ENCODE data around the gene PDF. TPM values are rescaled to one million over a fixed set of nuclear protein-coding genes. Genes with fewer than 3 reads are reported as not detected.

Gene PDF
- total and polyA plus RNA-seq, 2 of the 13 experiments (the other 11 are each of a cell fraction or from before 2014, with no cell fraction given): 12.4 to 48.8 TPM

DNA sequence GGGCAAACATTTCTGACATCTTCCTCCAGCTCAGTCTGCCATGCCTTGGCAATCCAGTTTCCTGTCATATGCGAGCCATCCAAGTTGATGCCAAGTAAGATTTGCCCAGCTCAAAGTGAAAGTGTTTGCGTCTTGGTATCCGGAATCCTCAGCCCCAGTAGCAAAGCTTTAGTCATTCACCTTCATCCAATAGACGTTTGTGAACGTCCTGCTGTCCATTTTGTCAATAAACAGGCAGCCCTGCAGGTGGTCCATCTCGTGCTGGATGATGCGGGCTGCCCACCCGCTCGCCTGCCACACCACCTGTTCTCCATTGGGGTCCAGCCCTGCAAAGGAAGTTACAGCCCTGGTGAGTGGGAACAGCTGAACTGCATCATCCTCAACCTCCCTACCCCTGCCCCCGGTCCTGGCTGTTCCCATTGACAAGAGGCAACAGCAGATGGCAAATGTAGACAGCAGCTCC, 1.5 kb downstream of the PDF start (continued):
- TF ChIP-seq REST (IDR thresholded peaks at IDR 0.05; ENCODE audit: borderline replicate concordance in 1 of 2, low read depth in 1 of 2, low read length in 2 of 2): no peak

DNA sequence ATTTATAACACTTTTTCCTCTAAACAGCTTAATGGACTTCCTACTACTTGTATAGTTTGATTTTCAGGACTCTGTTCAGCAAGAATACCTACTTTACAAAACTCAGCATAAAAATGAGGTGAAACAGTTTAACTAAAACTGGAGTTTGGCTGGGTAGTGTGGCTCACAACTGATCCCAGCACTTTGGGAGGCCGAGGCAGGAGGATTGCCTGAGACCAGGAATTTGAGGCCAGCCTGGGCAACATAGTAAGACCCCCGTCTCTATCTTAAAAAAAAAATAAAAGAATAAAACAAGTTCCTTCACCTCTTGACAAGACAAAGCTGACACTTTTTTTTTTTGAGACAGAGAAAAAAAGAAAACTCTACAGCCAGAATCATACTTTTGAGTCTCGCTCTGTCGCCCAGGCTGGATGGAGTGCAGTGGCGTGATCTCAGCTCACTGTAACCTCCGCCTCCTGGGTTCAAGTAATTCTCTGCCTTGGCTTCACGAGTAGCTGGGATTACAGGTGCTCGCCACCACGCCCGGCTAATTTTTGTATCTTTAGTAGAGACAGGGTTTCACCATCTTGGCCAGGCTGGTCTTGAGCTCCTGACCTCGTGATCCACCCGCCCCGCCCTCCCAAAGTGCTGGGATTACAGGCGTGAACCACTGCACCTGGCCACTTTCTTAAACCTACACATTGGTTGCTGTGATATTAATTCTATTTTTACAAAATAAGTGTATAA, 2.6 kb downstream of the PDF start:
- H3K79me2 ChIP-seq (ENCODE audit: insufficient read depth, low read length): peaks cover 62% of the 10 kb centered on the region
- WGBS (ENCODE audit: low lambda C conversion rate): 89% methylated on average over 14 of the region's 14 CpGs
- TF ChIP-seq ZNF276 (CRISPR knock-in tag; IDR thresholded peaks at IDR 0.05; ENCODE audit: low read depth): no peak
- TF ChIP-seq HNRNPUL1 (IDR thresholded peaks at IDR 0.05; ENCODE audit: low read depth, low read length): no peak
- TF ChIP-seq ESRRA (CRISPR knock-in tag; IDR thresholded peaks at IDR 0.05; ENCODE audit: low read depth): no peak
- TF ChIP-seq POLR2A (IDR thresholded peaks at IDR 0.05; ENCODE audit: insufficient read depth in 1 of 2, low read depth in 2 of 2, low read length in 2 of 2): peak in 1 of 2 experiments; percentile 2; a peak in 1 of 4 replicates
- TF ChIP-seq ATF1 (CRISPR knock-in tag; IDR thresholded peaks at IDR 0.05): no peak
- peak; percentile 83 for TF ChIP-seq ZNF121 (CRISPR knock-in tag; IDR thresholded peaks at IDR 0.05)
- no peak for TF ChIP-seq RXRB (CRISPR knock-in tag; IDR thresholded peaks at IDR 0.05; ENCODE audit: borderline replicate concordance)
- TF ChIP-seq, protein P1, sequence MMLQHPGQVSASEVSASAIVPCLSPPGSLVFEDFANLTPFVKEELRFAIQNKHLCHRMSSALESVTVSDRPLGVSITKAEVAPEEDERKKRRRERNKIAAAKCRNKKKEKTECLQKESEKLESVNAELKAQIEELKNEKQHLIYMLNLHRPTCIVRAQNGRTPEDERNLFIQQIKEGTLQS (CRISPR knock-in tag; IDR thresholded peaks at IDR 0.05): no peak
- TF ChIP-seq ZNF468 (CRISPR knock-in tag; IDR thresholded peaks at IDR 0.05): 0 out of 2 replicates have a peak, but pooled peaks have one; percentile 56
- TF ChIP-seq IRX3 (CRISPR knock-in tag; IDR thresholded peaks at IDR 0.05; ENCODE audit: borderline replicate concordance, low read depth): no peak
- peak in 1 of 2 experiments; percentile 28; a peak in 1 of 4 replicates for TF ChIP-seq KLF16 (CRISPR knock-in tag; IDR thresholded peaks at IDR 0.05)
- TF ChIP-seq ZNF430 (CRISPR knock-in tag; IDR thresholded peaks at IDR 0.05): 0 out of 2 replicates have a peak, but pooled peaks have one; percentile 47
- TF ChIP-seq PAWR (CRISPR knock-in tag; IDR thresholded peaks at IDR 0.05; ENCODE audit: borderline replicate concordance): no peak

More for the DNA sequence above, 2.6 kb downstream of the PDF start:
- peaks cover 31% of the 10 kb centered on the region for H4K20me1 ChIP-seq (ENCODE audit: insufficient read depth, low read length)
- peaks cover 18 to 40% of the 10 kb centered on the region in 2 experiments for H3K36me3 ChIP-seq (replicated peaks in 1 of 2; ENCODE audit: control insufficient read depth in 1 of 2, insufficient read depth in 2 of 2, low read length in 2 of 2)
- no peaks in the 10 kb centered on the region for H3K27me3 ChIP-seq (ENCODE audit: control insufficient read depth in 1 of 2, insufficient read depth in 2 of 2, low read length in 2 of 2)
- H3K9ac ChIP-seq (ENCODE audit: insufficient read depth, low read depth, low read length): peak overlapping the region; percentile 88
- H3K9me3 ChIP-seq (ENCODE audit: low read length): no peaks in the 10 kb centered on the region
- no TSS peak for BruUV-seq (replicated peaks)
- in situ Hi-C loops (cut with HindIII; ENCODE audit: extremely low pct_ligation_motif_present, low pct_unique_long_range_greater_than_20kb): no loop called here
- ChIA-PET CTCF (ENCODE audit: low intra/inter-chr PET ratio, low total read pairs) (no interaction called here), POLR2A (interaction anchor here (1.7 to 5.8 kb wide), 3 partner anchors 12 to 52 kb away, joined by 5 to 52 read pairs (median 5); partner anchors contain the start of genes COG8, NIP7 and TMED6)
- ATAC-seq (no peak), DNase-seq (ENCODE audit: low spot score) (no peak), FAIRE-seq (no peak)
- peak overlapping the region; percentile 68 for H3K27ac ChIP-seq (ENCODE audit: extremely low read length, insufficient read depth, low read length)
- intact Hi-C loops (cut with micrococcal nuclease; ENCODE audit: unreplicated experiment): loop anchor here (2.0 kb wide), 1 partner anchor 17 kb away; the partner anchor contains the start of gene VPS4A
- H3K4me2 ChIP-seq (ENCODE audit: low read depth, low read length): peak overlapping the region; percentile 80
- no peak overlapping the region for H2AFZ ChIP-seq (ENCODE audit: low read length)
- peaks cover 65% of the 10 kb centered on the region for H3K4me1 ChIP-seq (ENCODE audit: insufficient read depth, low read length)
- peak overlapping the region in 2 of 3 experiments; percentile 84 to 88; a peak in 5 of 6 replicates for H3K4me3 ChIP-seq (replicated peaks in 1 of 3; ENCODE audit: insufficient read depth in 1 of 3, low read depth in 2 of 3, low read length in 3 of 3)
